Left lung (tissue), 10 donors: ENCODE measurements around the gene THRSP. TPM values are rescaled to one million over a fixed set of nuclear protein-coding genes. Genes with fewer than 3 reads are reported as not detected.
"Not testable (repeated sequence)": the region's sequence is repeated elsewhere in the genome, so short reads cannot be mapped to it uniquely, and the experiment has no call there.

Experiments
- ATAC-seq: fragments of 200-7000 bp; cut with Tn5 transposase; one replicate; pipeline ENCODE4 v1.9.1; 2020; ENCODE audit warnings: moderate library complexity
- DNase-seq, 4 donors: peaks; one replicate each; pipeline ENCODE4 v3.0.0-alpha.2; 2013 to 2020
- H3K27ac ChIP-seq, 2 donors: fragments of 200-600 bp; sonication (generic) in 1 of 2; one replicate each; pipeline versions ENCODE4 v1.5.0 to v1.8.0; 2020 to 2021
- H3K27me3 ChIP-seq, 2 donors: fragments of 200-600 bp; sonication (generic) in 1 of 2; one replicate each; pipeline versions ENCODE4 v1.5.0 to v1.8.0; 2020 to 2021
- H3K36me3 ChIP-seq, 2 donors: fragments of 200-600 bp; sonication (generic) in 1 of 2; one replicate each; pipeline versions ENCODE4 v1.5.0 to v1.8.0; 2020 to 2021
- H3K4me1 ChIP-seq, 2 donors: fragments of 200-600 bp; one replicate each; pipeline ENCODE4 v1.8.0; 2021
- H3K4me3 ChIP-seq, 2 donors: fragments of 200-600 bp; sonication (generic) in 1 of 2; one replicate each; pipeline versions ENCODE4 v1.5.0 to v1.8.0; 2020 to 2021; ENCODE audit warnings: mild to moderate bottlenecking in 1 of 2
- H3K9me3 ChIP-seq, 2 donors: fragments of 200-600 bp; sonication (generic) in 1 of 2; one replicate each; pipeline versions ENCODE4 v1.5.0 to v1.8.0; 2020 to 2021
- intact Hi-C, 2 donors: fragments of 100-400 bp; cut with DNase I; formaldehyde crosslinking; loops; one replicate each; pipeline versions ENCODE4 v1.11.2 to v1.14.2; 2022
- polyA plus RNA-seq, 6 donors: library from polyadenylated mRNA; unstranded; fragments of 120-200 nt; gene quantifications; one replicate each; pipeline ENCODE4 v1.2.1, GENCODE V29; 2013; ENCODE audit not compliant: insufficient read length in 6 of 6
- total RNA-seq, 2 donors: library from RNA; stranded (reverse); fragmentation: NEBNext Ultra II Directional; extraction: Animal tissue kit (Norgen Biotek cat#: 25700); gene quantifications; one replicate each; pipeline ENCODE4 v1.2.1, GENCODE V29; 2021
- TF ChIP-seq, protein P1 (sequence below), 2 donors: fragments of 200-600 bp; sonication (generic) in 1 of 2; IDR thresholded peaks; one replicate each; pipeline versions ENCODE4 v1.5.0 to v1.8.0; 2021; ENCODE audit warnings: antibody characterized with exemption in 2 of 2
- donor health status: DM: no; HTN: yes; CAD: no.
- donor health status: DM: no; HTN: no; CAD: no.

Gene THRSP
- total and polyA plus RNA-seq, 8 donors = 0.23 to 0.83 (median 0.44) TPM; not detected in 2

- TF ChIP-seq, protein P1, sequence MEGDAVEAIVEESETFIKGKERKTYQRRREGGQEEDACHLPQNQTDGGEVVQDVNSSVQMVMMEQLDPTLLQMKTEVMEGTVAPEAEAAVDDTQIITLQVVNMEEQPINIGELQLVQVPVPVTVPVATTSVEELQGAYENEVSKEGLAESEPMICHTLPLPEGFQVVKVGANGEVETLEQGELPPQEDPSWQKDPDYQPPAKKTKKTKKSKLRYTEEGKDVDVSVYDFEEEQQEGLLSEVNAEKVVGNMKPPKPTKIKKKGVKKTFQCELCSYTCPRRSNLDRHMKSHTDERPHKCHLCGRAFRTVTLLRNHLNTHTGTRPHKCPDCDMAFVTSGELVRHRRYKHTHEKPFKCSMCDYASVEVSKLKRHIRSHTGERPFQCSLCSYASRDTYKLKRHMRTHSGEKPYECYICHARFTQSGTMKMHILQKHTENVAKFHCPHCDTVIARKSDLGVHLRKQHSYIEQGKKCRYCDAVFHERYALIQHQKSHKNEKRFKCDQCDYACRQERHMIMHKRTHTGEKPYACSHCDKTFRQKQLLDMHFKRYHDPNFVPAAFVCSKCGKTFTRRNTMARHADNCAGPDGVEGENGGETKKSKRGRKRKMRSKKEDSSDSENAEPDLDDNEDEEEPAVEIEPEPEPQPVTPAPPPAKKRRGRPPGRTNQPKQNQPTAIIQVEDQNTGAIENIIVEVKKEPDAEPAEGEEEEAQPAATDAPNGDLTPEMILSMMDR (IDR thresholded peaks at IDR 0.05) = no peak
- Histone ChIP-seq H3K9me3 (no peaks in the 10 kb centered on the region), H3K36me3 (no peaks in the 10 kb centered on the region), H3K4me3 (no peak overlapping the region), H3K27ac (peak overlapping the region; percentile 64 to 71), H3K4me1 (peaks cover 6 to 15% of the 10 kb centered on the region in 2 donors), H3K27me3 (no peaks in the 10 kb centered on the region)
- peak; percentile 41 to 88 (median 74) for DNase-seq
- intact Hi-C loops = no loop called here
- ATAC-seq = peak; percentile 33
Observed at GRCh38 chr11:78039919-78040671, 23.6 kb upstream of the THRSP start.

DNA sequence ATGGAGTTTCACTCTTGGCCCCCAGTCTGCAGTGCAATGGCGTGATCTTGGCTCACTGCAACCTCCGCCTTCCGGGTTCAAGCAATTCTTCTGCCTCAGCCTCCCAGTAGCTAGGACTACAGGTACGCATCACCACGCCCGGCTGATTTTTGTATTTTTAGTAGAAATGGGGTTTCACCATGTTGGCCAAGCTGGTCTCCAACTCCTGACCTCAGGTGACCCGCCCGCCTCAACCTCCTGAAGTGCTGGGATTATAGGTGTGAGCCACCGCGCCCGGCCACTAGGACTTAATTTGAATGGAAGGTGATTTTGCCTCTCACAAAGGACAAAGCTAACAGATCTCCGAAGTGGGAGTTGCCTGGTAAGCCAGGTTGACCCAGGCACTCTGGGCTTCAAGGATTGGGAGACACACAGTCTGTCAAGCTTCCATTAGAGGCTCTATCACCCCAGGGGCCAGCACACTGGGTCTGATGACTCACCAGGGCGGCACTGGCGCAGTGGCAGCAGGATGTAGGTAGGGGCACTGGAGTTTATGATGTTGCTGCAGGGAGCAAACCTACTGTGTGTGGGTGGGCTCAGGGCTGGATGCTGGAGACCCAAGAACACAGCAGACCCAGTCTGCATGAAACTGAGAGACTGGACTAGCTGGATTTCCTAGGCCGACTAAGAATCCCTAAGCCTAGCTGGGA lies 22.8 kb upstream of the THRSP start:
- H3K36me3 ChIP-seq = no peaks in the 10 kb centered on the region
- H3K27ac ChIP-seq = peak overlapping the region in 1 of 2 donors; percentile 64
- intact Hi-C loops = no loop called here

DNA sequence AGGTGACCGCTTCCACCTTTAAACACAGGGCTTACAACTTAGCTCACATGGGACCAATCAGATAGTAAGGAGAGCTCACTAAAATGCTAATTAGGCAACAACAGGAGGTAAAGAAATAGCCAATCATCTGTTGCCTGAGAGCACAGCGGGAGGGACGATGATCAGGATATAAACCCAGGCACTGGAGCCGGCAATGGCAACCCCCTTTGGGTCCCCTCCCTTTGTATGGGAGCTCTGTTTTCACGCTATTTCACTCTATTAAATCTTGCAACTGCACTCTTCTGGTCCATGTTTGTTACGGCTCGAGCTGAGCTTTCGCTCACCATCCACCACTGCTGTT lies 22.3 kb upstream of the THRSP start:
- DNase-seq, ATAC-seq, intact Hi-C loops, H3K27me3 ChIP-seq, H3K36me3 ChIP-seq, H3K4me3 ChIP-seq, H3K27ac ChIP-seq, H3K9me3 ChIP-seq: not testable (repeated sequence)
- peaks cover 11 to 28% of the 10 kb centered on the region in 2 donors for H3K4me1 ChIP-seq

More for the DNA sequence above, 22.8 kb upstream of the THRSP start:
- TF ChIP-seq, protein P1 (IDR thresholded peaks at IDR 0.05) = no peak
- DNase-seq (no peak), ATAC-seq (no peak)
- Histone ChIP-seq H3K27me3 (no peaks in the 10 kb centered on the region), H3K4me3 (no peak overlapping the region), H3K9me3 (no peaks in the 10 kb centered on the region), H3K4me1 (peaks cover 11 to 23% of the 10 kb centered on the region in 2 donors)

GRCh38 chr11:78041843-78042440 lies 21.7 kb upstream of the THRSP start:
- no peak for ATAC-seq
- TF ChIP-seq, protein P1 (IDR thresholded peaks at IDR 0.05) = no peak
- intact Hi-C loops = no loop called here

GRCh38 chr11:78044706-78045105 lies 19.0 kb upstream of the THRSP start:
- H3K36me3 ChIP-seq = no peaks in the 10 kb centered on the region
- no peak overlapping the region for H3K4me3 ChIP-seq
- peak overlapping the region; percentile 30 to 33 for H3K27ac ChIP-seq
- H3K27me3 ChIP-seq = no peaks in the 10 kb centered on the region
- intact Hi-C loops = no loop called here
- no peaks in the 10 kb centered on the region for H3K9me3 ChIP-seq
- H3K4me1 ChIP-seq = peaks cover 9 to 27% of the 10 kb centered on the region in 2 donors
- peak; percentile 73 for ATAC-seq
- TF ChIP-seq, protein P1 (IDR thresholded peaks at IDR 0.05) = no peak
- DNase-seq = peak in 2 of 4 donors; percentile 78 to 86

More at GRCh38 chr11:78041843-78042440, 21.7 kb upstream of the THRSP start:
- H3K27me3 ChIP-seq = no peaks in the 10 kb centered on the region
- no peaks in the 10 kb centered on the region for H3K9me3 ChIP-seq
- no peak overlapping the region for H3K4me3 ChIP-seq
- H3K27ac ChIP-seq = no peak overlapping the region
- H3K36me3 ChIP-seq = no peaks in the 10 kb centered on the region
- H3K4me1 ChIP-seq = peaks cover 11 to 29% of the 10 kb centered on the region in 2 donors
- DNase-seq = no peak
